GM18526 (cell line): Measurements from ENCODE around the gene FAM3A.
A peak's percentile ranks its signal among the peaks of the same experiment; 100 is the strongest.

Experiments
- POLR2A ChIP-seq: IDR thresholded peaks from 3 replicates; pipeline ENCODE4 v1.6.1; 2011; ENCODE audit not compliant: insufficient read length; ENCODE audit errors: extremely low read depth

The FAM3A gene

DNA sequence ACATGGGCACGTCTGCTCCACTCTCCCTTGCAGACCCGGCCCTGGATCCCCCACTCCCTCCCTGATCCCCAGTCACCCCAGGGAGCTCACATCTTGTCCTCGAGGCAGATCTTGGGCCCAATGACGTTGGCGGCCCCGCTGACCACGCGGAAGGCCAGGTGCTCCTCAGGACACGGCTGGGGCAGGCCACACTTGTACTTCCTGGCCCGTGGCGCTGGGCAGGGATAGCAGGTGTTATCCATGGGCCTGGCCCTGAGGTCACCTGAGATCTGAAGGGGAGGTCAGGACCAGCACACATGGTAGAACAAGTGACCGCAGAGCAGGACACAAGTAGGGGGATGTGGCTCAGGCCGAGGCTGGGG is 7.7 kb downstream of the FAM3A start:
- TF ChIP-seq POLR2A: no peak

DNA sequence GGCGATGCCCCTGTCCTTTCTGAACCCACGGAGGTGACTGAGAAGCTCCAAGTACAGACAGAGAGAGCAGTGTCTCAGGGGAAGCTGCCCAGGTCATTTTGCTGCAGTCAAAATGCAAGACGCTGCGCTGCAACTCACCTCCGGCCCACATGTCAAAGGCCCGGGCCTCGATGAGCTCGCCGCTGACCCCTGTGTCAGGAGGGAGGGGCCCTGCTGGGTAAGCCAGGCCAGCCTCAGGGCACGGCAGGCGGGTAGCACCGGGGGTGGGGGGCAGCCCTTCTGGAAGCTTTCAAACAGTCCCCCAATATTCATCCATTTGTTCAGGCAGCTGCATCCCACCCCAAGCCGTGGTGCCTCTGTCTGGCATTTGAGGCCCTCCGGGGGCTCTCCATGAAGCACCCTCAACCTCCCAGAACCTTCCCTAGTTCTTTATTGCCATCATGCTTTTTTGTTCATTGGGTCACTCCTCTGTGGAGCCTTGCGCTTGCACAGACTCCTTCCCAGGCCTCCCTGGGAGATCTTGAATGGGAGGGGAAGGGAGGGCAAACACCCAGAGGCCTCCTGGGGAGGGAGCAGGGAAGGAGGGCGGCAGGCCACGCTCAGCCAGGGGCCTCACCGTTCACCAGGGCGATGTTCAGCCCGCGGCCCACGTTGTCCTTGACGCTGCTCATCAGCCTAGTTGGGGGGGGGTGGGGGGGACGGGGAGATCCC is 8.2 kb downstream of the FAM3A start:
- TF ChIP-seq POLR2A: no peak

DNA sequence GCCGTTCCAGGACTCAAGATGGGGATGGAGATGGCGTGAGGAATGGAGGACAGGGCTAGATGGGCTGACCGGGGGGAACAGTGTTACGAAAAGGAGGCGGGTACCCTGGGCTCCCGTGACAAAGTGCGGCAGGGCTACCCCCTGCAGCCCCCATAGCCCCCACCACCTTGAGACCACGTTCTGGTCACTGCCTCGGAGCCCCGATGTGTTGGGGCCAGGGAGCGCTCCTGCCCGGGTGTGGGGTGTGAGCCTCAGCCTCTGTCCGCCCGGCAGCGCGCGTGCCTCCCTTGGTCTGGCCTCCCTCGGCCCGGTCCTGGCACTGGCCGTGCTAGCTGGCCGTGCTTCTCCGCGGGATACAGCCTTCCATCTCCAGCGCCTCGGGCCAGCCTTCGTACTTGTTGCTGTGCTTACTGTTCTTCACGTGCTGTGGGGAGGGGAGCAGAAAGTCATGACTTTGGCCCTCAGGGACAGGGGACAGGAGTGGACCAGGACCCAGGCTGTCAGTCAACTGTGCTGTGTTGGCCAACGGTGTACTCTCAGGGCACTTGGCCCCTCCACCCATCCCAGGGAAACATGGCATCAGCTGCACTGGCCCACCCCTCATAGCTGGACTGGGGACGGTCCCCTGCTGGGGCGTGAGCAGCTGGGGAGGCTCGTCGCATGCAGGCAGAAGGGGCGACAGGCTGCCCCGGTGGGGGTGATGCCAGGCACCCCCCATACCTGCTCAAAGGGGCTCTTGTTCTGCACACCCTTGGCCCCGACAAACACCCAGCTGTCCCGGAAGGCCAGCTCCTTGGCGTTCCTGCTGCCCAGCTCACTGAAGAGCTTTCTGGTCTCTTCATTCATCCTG is 9.3 kb downstream of the FAM3A start:
- no peak for TF ChIP-seq POLR2A

DNA sequence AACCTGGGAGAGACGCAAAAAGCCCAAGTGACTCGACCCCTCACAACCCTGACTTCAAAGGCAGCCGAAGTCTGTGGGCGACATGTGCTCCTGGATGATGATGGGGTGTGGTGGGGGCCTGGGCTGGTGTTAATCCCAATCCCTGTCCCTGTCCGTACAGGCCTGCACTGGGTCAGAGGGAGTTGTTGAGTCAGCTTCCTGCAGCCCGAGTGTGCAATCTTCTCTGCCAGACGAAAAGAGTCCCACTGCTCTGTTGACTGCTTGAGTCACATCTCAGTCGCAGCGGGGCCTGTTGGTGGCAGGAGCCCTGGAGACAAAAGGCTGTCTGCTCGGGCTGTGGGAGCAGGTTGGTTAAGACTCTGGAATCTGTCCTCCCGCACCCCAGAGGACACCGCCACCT is 10.3 kb downstream of the FAM3A start:
- no peak for TF ChIP-seq POLR2A

DNA sequence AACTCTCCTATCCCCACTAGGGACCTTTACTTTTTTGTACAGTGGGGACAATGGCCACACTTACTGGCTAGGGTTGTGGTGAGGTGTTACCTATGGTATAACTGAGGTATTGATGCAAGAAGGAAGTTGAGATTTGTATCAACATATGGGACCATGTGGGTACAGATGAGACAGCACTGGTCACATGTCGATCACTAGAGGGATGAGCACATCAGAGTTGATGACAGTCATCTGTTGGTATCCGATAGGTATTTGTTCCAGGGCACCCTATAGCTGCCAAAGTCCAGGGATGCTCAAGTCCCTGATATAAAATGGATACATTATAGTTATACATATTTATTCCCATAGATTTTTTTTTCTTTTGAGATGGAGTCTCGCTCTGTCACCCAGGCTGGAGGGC is 13.0 kb downstream of the FAM3A start:
- no peak for TF ChIP-seq POLR2A

DNA sequence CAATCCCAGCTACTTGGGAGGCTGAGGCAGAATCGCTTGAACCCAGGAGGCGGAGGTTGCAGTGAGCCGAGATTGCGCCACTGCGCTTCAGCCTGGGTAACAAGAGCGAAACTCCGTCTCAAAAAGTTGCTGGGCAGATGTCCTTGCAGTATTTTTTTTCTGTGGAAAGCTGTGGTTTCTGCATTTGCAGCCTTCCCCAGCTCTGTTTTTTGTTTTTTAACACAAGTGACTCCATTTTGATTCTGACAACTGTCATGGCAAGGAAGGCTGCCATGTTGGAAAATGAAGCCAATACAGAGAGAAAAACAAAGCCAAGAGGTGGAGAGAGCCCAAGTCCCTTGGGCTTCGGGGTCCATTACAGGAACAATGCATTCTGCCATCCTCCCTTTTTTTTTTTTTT is 13.9 kb downstream of the FAM3A start:
- TF ChIP-seq POLR2A: no peak

DNA sequence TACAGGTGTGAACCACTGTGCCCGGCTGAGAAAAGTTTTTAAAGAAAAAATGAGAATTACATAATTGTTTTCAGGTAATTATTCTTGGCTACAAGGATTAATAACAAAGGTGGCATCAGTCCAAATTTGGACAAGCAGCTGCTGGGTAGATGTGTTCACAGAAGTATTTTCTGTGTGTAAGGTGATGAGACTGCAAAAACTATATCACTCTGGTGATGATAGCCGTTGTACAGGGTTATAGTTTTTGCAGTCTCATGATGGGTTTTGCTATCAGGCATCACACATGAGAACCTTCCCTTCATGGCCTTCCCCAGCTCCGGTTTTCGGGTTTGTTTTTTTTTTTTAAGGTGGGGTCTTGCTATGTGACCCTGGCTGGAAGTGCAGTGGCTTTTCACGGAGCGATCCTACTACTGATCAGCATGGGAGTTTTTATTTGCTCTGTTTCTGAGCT is 20.5 kb downstream of the FAM3A start:
- TF ChIP-seq POLR2A: no peak

DNA sequence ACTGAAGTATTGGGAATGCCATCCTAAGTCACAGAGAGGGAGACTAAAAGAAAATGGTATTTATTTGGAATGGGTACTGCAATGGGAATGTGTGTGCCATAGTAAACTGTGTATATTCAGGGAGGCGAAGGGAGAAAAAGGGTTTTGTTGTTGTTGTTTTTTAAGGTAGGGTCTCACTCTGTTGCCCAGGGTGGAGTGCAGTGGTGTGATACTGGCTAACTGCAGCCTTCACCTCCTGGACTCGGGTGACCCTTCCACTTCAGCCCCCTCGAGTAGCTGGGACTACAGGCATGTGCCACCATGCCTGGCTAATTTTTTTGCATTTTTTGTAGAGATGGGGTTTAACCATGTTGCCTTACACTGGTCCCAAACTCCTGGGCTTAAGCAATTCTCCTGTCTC is 21.3 kb downstream of the FAM3A start:
- no peak for TF ChIP-seq POLR2A

DNA sequence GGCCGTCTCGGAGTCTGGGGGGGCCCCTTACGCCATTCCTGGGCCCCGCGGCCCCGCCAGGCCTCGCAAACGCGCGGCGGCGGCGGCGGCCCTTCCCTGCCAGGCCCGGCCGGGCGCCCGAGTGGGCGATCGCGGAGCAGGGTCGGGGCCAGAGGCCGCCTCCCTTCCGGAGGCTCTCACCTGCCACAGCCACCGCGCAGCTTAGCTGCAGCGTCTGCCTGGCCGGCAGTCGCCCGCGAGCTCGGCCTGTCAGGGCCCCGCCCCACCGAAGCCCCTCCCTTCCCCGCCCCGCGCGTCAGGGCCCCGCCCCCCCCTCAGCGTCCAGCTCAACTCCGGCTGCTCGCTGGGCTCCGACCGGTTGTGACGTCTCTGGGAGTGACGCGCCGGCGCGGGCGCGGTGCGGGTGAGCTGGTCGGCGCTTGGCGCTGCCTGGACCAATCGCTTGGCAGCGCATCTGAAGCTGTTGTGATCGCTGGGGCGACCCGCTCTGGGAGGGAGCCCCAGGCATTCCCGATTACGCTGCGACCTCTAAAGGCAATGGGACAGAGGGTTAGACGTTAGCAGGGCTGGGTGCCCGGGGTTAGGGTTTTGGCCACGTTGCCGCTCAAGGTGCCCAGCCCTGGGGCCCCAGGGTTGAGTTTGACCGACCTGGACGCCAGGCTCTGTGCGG is 25.5 kb downstream of the FAM3A start, which contains the start of gene SLC10A3:
TSS of gene SLC10A3 (minus strand) at position 216 of the 670 bp plus-strand sequence. CDS start 1,689 bp downstream, outside the sequence.
- TF ChIP-seq POLR2A: peak; percentile 95

DNA sequence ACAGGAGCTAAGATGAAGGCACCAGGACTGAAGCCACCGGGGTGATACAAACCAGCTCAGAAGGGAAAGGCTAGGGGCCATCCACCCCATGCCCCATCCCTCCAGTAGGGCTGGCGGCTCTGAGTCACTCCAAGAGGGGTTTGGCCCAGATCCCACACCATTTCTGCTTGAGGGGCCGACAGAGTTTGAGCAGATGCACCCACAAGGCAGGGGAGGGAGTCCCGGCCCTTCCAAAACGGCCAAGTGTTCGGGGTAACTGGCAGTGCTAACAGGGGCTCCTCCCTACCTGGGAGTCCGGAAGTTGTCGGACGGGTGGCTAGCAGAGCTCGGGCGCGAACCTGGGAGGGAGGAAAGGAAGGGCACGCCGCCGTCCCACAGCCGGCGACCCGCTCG is 26.0 kb downstream of the FAM3A start:
- no peak for TF ChIP-seq POLR2A

DNA sequence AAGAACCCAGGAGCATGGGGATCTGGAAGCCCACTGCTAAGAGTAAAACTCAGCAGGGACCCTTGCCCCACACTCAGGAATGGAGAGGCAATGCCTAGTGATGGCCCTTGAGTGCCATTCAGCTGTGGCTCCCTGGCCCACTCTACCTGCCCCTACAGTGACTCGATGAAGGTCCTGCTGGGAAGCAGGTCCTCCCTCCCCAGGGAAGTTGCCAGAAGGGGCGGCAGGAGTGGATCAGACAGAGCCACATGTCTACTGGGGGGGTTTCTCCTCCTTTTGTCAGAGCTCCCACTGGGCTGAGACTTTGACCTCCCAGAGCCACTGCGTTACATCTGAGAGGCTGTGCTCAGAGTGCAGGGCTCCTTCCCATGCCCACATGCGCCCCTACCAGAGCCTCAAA is 26.9 kb downstream of the FAM3A start:
- no peak for TF ChIP-seq POLR2A

DNA sequence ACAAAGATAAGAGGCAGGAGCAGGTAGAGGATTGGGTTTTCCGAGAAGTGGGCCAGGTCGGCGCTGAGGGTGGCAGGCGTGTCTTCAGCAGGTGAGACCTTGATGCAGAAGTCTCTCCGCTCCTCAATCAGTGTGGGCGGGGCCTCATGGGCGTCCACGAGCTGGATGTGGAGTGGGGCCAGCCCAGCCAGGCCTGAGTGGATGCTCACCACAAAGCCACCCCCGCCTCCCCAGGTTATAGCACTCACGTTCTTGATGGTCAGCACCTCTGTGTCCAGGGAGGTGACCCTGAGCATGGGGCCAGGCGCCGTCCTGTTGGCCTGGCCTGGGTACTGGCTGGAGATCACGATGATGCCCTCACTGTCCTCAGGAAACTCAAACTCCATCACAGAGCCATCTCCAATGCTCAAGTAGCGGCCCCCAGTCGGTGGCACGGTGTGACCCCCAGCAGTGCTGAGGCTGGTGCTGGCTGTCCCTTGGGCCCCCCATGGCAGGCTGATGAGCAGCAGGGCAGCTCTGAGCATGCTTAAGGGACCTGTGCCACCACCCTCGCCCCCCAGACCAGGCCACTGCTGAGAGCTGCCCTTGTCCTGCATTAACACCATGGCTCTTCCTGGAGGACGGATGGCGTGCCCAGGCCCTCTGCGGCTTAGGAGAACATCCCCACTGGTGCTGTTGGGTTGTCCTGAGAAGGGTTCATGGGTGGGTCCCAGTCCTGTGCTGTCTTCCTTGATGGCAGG is 27.5 kb downstream of the FAM3A start:
- no peak for TF ChIP-seq POLR2A

DNA sequence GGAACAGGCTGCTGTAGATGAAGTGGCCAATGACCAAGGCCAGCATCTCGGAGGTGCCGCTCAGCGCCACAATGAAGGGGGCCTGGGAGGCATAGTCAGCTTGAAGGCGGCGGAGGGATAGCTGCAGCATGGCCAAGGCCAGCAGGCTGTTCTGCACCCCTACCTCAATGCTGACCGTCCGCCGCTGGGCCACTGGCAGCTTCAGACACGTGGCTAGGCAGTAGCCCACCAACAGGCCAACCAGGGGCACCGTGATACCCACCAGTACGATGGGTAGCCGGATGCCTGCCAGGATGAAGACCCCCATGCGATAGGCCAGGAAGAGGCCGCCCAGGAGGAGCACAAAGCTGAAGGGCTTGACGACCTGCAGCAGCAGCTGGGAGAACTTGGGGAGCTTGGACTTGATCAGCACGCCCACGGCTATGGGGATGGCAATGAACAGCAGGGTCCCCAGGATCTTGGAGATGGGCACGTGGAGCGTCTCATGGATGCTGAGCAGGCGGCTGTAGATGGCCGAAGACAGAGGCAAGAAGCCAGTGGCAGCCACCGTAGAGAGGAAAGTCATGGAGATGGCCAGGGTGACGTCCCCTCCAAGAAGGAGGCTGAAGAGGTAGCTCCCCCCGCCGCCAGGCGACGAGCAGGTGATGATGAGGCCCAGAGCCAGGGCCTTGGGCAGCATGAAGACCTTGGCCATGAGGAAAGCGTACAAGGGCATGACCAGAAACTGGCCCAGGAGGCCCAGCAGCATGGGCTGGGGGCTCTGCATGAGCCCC is 28.3 kb downstream of the FAM3A start:
- TF ChIP-seq POLR2A: no peak

DNA sequence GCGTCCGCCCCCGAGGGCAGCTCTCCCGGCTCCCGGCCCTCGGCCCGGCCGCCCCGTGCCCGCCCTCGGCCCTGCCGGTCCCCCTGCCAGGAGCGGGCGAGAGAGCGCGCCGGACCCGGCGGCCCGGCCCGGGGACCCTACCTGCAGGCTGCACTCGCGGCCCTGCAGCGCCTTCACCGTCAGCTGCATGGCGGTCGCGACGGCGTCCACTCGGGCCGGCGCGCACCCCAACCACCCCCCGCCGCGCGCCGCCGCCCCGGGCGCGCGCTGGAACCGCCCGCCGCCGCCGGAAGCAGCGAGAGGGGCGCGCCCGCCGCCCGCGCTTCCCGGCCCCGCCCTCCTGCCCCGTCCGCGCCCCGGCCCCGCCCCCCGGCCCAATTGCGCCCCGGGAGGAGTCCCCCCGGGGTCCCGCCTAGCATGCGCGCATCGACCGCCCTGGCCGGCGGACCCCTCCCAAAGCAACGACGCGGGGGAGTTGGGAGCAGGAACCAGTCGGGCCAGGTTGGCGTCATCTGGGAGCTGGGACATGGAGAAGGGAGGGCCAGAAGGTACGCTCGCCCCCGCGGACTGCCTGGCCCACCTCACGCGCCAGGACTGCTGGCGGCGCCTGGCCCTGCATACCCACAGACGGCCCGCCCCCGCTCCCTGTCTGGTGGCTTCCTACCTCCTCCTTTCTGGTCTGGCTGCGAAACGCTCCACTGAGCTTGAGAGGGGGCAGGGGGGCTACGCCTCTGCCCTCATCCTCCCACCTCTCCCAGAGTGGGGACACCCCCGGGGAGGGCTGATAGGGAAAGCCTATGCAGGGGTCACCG is 29.4 kb downstream of the FAM3A start, which contains the start of gene UBL4A:
TSS of gene UBL4A (minus strand) at position 220 of the 812 bp plus-strand sequence. CDS start at position 189, 31 bp downstream.
- TF ChIP-seq POLR2A: peak; percentile 17
